Hepatocyte (in vitro differentiated cells): Measurements from ENCODE around the gene RALGAPB.

Experiments
- CTCF ChIP-seq: fragments of 200-600 bp; sonication (generic); IDR thresholded peaks from 2 replicates; pipeline ENCODE4 v1.5.1; 2016; ENCODE audit warnings: antibody characterized with exemption, mild to moderate bottlenecking; ENCODE audit not compliant: poor library complexity
- EZH2 ChIP-seq: fragments of 200-600 bp; sonication (generic); IDR thresholded peaks from 2 replicates; pipeline ENCODE4 v1.6.1; 2016; ENCODE audit warnings: antibody characterized with exemption, mild to moderate bottlenecking, borderline replicate concordance

- TF ChIP-seq EZH2 (no peak), CTCF (no peak)
These were observed 5.7 kb upstream of the RALGAPB start for GRCh38 chr20:38466983-38467382.
